UCSD-AML1 (cell line): Measurements from ENCODE around the gene CUTA.

Source experiments
- DNase-seq: peaks from one replicate; lab custom pipeline; 2025; ENCODE audit not compliant: unreplicated experiment; lab: John Stamatoyannopoulos, UW

The CUTA gene

DNA sequence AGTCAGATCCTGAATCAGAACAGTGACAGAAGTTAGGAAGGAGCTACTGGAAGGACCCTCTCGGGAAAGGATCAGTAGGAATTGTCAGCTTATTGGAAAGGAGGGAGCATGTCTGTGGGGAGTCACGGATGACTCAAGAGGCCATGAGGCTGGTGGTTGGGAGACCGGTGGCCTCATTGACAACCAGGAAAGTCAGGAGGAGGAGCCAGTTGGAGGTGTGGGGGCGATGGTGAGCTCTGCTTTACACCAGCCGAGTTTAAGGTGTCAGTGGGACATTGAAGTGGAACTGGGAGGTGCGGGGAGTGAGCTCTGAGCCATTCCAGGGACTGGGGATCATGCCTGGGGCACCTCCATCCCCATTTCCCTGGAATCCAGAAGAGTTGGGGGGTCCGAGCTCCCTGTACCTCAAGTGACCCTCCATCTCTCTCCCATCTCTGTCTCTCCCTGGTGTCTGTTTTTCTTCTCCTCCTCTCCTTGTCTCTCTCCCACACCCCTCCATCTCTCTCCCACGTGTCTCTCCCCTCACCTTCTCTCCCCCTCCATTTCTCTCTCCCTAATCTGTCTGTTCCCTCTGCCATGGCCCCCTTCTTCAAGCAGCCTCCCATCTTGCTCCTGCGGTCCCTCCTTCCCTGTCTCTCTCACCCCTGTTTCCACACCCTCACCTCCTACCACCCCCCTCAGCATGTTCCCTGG is 22.2 kb upstream of the CUTA start:
- DNase-seq: no peak

DNA sequence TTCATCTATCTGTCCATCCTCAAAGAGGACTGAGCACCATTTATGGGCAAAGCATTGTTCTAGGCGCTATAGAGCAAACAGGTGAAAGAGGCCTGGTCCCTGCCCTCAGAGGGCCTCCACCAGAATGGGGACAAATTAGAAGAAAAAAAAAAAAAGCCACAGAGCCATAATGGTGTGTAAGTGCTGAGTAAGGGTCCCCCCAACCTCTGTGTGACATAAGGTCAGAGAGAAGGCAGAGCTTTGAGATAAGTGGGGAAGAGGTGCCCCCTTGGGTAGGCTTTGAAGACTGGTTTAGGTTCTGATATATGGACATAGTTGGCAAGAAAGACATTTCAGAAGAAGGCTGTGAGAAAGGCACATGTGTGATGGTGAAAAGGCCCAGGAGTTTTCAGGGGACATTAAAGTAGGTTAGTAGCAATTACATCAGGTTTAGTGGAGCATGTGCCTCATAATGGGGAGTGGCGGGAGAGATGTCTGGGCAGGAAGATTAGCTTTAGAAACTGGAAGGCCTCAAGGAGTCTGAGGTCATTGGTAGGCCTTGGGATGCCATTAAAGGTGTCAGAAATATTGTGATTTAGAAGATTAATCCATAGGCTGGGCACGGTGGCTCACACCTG is 21.2 kb upstream of the CUTA start:
- no peak for DNase-seq

DNA sequence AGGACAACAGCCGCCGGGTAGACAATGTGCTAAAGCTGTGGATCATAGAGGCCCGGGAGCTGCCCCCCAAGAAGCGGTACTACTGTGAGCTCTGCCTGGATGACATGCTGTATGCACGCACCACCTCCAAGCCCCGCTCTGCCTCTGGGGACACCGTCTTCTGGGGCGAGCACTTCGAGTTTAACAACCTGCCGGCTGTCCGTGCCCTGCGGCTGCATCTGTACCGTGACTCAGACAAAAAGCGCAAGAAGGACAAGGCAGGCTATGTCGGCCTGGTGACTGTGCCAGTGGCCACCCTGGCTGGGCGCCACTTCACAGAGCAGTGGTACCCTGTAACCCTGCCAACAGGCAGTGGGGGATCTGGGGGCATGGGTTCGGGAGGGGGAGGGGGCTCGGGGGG is 19.8 kb upstream of the CUTA start:
- no peak for DNase-seq

DNA sequence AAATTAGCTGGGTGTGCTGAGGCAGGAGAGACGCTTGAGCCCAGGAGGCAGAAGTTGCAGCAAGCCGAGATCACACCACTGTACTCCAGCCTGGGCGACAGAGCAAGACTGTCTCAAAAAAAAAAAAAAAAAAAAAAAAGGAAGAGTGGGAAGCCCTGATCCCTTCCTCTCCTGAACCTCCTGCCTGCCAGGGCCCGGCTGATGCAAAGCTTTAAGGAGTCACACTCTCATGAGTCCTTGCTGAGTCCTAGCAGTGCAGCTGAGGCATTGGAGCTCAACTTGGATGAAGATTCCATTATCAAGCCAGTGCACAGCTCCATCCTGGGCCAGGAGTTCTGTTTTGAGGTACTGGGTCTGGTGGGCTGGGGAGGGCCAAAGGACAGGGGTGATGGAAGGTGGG is 17.1 kb upstream of the CUTA start:
- no peak for DNase-seq

DNA sequence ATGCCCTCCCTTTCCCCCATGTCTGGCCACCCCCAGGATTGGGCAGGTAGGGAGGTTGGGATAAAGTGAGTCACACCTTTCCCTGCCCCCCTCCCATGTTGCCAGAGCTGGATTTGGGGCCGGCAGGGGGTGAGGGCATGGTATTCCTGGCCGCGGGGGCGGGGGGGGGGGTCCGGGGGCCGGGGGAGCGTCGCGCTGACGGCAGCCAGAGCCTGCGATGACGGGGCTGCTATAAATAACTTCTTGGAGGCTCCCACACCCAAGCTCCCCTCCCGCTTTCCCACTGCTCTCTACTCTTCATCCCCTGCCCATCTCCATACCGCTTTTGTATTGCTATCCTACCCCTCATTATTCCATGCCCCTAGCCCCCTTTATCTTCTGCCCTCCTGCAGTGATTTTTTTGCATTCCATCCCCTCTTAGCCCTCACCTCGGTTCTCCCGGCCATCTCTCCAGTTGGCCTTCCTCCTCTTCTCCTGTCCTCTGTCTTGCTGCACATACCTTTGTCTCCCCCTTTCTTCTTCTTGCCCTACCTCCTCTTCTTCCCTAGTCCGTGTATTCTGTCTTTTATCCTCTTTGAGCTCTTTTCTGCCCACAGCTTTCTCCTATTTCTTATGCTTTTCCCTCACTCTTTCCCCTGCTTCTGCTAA is 15.8 kb upstream of the CUTA start:
- DNase-seq: no peak

DNA sequence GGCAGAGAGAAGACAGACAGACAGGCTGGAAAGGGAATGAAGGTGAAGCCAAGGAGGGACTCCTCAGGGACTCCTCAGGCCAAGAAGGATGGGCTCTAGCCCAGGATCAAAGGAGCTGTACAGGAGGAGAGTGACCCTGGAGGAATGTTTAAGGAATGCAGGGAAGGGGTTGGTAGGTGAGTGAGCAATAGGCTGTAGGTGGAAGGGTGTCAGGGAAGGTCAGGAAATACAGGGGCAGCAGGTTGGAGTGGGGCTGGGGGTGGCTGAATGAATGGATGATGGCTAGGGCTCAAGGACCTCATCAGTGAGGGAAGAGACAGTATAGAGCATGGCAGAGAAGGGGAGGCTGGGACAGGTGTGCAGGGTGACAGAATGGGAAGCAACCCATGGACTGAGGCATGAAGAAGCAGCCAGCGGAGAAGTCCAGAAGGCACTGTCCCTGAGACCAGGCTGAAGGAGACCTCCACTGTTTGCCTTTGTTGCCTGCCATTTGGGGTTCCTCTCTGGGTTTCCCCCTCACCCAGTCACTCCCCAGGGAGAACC is 15.2 kb upstream of the CUTA start:
- no peak for DNase-seq

DNA sequence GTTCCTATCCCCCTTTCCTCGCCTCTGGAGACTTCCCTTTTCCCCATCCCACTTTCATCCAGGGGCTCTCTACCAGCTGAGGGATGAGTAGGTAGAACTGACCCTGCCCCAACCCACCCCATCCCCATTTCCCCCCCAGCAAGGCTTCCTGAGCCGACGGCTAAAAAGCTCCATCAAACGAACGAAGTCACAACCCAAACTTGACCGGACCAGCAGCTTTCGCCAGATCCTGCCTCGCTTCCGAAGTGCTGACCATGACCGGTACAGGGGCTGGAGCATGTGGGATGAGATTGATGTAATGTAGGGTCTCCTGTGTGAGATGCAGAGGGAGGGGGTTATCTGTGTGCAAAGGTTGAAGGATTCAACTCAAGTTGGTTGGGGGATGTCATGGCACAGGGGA is 14.6 kb upstream of the CUTA start:
- DNase-seq: no peak

DNA sequence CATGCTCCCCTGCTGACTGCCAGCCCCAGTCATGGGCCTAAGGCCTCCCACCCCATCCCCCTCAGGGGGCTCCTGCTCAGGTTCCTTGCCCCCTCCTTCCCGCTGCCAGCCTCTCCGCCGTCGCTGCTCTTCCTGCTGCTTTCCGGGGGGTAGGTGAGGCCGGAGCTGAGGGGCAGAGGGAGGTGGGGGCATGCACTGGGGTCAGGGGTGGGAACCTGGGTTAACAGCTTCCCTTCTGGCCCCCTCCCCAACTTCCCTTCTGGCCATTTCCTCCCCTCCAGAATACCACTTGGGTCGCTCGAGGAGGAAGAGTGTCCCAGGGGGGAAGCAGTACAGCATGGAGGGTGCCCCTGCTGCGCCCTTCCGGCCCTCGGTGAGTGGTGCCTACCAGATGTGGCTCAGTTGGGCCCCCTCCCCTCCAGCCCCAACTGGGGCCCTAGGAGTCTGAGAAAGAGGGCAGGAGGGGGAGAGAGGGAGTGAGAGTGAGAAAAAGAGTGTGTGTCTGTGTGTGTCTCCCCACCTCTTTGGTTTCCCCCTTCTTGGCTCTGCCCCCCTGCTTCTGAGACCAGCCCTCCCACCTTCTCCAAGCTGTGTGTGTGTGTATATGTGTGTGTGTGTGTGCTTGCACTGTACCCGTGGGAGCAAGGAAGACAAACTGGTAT is 14.1 kb upstream of the CUTA start:
- DNase-seq: peak; percentile 63

DNA sequence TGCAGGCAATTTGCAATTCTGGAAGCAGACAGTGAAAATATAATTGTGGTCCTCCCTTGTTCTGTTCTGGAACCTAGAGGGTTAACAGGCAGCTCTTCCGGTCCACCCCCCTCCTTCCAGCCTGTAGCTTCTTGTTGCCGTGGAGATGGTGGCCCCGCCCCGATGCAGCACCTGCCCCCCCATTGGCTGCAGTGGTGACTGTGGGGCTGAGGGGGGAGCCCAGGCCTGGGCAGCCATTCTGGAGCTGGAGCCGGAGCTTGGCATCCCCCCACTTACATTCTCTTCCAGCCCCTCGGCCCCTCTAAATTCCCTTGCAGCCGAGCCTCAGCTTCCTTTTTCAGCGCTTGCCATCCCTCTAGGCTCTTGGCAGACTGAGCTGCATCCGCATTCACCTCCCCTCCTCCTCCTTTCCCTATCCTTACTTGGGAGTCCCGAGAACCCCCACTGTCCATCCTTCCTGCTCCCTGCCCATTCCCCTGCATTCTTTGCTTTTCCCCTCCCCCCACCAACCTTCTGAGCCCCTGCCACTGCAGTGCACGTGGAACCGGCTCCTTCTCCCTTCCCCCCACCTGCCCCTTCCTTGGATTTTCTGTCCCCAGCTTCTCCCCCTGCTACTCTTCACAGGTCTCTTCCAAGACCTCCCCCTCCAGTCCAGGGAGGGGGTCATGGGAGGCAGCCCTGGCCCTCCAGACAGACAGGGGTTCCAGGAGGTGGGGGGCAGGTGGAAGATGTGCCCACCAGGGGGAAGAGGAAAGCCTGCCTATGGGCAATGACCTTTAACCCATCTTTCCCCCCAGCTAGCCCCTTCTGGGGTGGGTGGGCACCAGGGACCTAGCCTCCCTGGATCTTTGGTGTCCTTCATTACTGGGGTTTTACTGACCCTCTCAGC is 13.3 kb upstream of the CUTA start:
- peak; percentile 85 for DNase-seq

DNA sequence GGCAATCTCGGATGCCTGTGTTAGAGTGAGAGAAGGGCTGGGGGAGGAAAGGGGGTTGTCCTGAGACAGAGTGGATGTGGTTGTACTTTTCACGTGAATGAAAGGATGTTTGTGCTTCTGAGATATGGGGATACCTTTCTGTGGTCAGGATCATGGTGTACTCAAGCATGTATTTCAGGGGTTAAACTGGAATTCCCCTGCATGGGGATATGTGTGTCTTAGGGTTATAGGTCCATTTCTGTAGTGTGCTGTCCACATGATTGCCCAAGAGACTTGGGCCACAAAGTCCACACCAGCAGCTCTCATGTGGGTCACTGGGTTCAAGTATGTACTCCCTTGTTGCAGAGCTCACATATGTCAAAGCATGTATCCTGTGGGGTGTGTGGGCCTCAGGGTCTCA is 12.4 kb upstream of the CUTA start:
- DNase-seq: no peak

DNA sequence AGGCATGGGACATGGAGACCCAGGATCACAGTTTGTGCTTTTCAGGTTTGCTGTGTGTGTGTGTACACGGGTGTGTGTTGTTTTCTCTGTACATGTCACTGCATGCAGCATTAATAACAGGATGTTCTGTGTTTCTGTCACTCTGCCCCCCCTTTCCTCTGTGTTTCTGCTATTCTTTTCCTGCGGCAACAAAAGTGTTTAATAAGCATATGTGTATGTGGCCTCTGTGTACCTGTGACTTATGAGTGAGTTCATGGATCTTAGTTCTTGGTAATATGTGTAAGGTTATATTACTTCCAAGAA is 11.8 kb upstream of the CUTA start:
- DNase-seq: no peak

DNA sequence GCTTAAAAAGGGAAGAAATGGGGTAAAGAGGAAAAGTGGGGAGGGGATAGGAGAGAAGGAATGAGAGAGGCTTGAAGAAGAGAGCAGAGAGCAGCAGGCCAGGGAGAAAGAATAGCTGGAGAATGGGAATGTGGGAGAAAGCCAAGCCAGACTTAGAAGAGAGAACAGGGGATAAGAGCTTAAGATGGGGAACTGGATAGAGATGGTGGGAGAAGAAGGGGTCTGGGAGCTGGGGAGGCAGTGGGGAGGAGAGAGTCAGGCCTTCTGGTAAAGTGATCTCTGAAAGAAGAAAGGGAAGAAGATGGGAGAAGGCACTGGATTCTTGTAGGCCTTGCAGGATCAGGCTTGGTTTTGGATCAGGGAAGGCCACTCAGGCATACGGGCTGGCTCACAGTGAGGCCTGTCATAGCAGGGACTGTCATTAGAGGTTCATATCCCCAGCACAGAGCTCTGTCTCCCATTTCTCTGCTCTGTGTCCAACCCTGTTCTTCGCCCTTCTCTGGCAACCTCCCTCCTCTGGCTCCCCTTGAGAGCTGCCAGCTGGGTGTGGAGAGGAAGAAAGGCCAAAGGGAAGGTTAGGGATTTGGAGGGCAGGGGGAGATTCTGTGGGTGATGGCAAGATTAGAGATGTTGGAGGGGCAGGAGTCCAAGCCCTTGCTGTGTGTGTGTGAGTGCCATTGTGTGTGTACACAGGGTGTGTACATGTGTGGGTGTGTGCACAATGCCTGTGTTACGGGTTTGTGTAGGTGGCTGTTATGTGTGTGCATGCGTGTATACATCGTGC is 11.3 kb upstream of the CUTA start:
- no peak for DNase-seq

DNA sequence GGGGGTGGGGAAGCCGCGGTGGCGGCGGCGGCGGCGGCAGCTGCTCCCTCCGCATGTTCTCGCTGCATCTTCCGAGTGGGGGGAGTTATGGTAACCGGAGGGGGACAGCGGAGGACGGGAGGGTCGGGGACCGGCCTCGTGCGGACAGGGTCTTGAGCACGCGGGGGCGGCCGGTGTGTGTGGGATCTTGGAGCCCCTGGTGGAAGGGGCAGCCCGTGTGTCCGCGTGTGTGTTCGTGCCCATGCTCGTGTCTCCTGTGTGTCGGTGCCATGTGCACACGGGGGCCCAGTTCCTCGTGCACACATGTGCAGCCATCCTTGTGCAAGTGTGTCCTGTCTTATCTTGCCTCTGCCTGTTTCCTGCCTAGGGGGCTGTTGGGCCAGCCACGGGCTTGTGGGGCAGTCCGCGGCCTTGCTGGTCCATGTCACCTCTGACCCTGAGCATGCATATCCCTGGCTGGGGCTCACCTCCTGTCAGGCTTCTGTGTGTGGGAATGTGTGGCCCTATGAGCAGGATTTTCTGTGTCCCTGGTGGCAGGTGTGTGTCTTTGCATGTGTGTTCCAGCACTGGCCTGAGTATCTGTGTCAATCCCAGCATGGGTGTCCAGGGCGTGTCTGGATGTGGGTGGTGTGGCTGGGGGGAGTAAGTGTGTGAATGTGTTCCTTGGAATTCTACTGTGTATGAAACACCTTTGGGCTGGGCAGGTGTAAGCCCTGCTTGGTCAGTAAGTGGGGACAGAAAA is 10.5 kb upstream of the CUTA start:
- peak; percentile 60 for DNase-seq

DNA sequence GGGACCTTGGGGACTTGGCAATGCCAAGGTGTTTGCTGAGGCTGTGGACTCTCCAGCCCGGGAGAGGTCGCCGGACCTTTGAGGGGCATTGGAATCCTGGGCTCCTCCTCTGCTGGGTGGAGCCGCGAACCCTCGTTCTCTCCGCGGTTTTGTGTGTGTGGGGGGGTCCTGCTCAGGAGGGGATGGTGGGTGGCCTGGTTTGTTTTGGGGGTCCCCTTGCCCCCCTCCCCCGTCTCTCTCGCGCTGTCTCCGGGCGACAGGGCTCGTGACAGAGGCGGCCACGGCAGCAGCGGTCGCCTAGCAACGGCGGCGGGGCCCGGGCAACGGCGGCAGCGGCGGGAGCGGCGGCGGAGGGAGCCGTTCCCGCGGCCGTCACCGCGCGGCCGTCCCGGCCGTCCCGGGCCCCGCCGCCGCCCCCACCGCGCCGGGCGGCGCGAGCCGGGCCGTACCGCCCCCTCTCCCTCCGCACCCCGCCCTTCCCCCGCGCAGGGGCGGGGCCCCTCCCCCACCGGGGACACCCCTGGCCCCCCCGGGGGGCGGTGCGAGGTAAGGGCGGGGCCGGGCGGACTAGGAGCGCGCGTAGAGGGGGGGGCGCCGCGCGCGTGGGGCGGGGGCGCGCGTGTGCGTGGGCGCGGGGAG is 9.8 kb upstream of the CUTA start:
- peak; percentile 57 for DNase-seq

DNA sequence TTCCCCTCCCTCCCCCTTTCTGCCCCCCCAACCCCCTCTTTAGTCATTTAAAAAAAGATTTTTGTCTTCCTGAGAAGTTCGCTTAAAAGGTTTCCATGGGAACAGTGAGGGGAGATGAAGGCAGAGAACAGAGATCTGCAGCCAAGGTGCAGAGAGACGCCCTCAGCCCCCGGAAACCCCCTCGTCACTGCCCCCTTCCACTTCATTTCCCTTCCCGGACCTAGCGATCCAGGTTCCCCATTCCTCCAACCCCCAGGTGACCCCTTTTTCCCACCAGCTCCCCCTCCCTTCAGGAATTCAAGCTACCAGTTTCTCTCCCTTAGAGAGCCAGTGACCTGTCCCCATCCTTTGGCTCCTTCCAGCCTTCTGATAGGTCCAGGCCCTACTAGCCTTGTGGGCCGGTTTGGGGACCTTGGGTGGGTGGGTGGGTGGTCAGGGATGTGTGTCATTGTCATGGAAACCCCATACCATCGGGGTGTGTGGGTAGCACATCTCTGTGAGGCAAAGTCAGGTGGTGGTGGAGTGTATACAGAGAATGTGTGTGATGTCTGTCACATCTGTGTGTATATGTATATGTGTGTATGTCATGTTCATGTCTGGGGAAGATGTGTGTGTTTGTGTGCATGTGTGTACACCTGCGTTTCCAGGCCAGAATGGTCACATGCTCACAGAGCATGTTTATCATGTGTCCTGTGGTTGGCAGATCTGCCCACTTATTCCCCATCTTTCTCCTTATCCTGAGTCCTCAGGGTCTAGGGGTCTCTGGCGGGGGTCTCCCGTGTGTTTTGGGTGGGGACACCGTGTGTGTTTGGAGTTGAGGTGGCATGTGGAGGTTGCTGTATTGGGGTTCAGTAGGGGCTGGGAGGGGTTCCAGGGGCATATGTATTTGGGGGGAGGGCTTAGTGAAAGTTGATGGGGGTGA is 8.9 kb upstream of the CUTA start:
- no peak for DNase-seq

DNA sequence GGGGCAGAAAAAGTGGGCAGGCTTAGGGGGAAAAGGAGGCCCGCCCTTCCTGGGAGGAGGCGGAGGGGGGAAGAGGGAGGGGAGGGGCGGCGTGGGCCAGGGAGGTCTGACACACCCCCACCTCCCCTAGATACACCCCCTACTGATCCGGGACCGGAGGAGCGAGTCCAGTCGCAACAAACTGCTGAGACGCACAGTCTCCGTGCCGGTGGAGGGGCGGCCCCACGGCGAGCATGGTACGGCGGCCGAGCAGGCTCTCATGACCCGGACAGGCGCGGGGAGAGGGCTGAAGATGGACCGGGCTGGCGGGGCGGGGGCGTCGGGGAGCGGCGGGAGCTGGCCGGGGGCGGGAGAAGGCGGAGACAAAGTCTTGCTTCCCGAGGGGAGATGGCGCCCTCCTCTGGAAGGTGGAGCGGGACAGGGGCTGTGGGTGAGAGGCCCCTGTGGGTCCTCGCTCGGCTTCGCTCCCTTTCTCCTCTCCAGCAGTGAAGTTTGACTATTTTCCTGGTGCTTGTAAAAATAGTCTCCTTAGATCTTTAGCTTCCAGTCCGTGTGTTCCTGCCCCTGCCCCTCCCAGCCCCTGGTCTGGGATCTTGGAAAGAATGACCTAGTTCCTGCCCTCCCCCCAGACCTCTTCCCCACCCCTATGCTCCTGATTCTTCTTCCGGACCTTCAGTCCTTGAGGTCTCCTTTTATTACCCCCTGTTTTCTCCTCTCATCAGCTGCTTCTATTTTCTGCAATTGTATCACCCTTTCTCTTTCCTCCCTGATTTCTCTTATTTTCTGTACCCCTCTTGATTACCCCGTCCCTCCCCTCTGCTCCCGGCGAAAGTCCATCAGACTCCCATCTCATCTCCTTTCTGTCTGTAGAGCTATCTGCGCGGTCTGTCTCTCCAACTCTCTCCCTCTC is 8.0 kb upstream of the CUTA start:
- DNase-seq: peak; percentile 93
